Globus pallidus (tissue), 1 donor: ENCODE results near the gene REL.

Experiments used
- DNase-seq: peaks from one replicate; pipeline ENCODE4 v3.0.0-alpha.2; 2015; ENCODE audit warnings: low spot score

Gene REL

GRCh38 chr2:60966507-60967405 lies 85.4 kb downstream of the REL start:
- no peak for DNase-seq

GRCh38 chr2:60972889-60973656 lies 91.7 kb downstream of the REL start:
- DNase-seq: no peak

GRCh38 chr2:60973705-60974104 lies 92.3 kb downstream of the REL start:
- DNase-seq: no peak

DNA sequence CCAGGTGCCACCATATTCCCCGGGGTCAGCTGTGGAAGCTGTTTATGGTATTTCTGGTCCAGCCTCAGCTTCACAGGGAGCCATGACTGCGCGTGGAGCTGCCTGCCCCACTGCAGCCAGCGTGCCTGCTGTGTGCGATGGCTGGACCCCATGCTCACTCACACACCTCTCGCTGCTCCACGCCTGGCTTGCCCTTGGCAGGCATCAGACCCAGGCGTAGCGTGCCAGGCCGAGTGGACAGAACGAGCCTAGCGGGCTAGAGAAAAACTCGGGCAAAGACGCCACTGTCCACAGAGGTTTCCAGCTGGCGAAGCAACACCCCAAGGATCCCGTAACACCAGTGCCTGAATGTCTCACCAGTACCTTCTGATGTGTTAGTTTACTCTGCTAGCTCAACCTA lies 93.3 kb downstream of the REL start:
- no peak for DNase-seq
